GM21576 (cell line): Measurements from ENCODE around the gene PLD6.
"Not testable (repeated sequence)": the region's sequence is repeated elsewhere in the genome, so short reads cannot be mapped to it uniquely, and the experiment has no call there.

ENCODE experiments used
- ATAC-seq: cut with Tn5 transposase; IDR thresholded peaks from one replicate; pipeline ENCODE4 v1.9.1; 2021; ENCODE audit warnings: mild to moderate bottlenecking, moderate library complexity; ENCODE audit not compliant: unreplicated experiment

PLD6 gene

GRCh38 chr17:17159571-17159970 is 46.6 kb downstream of the PLD6 start:
- ATAC-seq, result no peak

- not testable (repeated sequence) for ATAC-seq
Observed at GRCh38 chr17:17158506-17158905, 47.6 kb downstream of the PLD6 start.

GRCh38 chr17:17157041-17157440 is 49.1 kb downstream of the PLD6 start:
- no peak for ATAC-seq

GRCh38 chr17:17156511-17156910 is 49.6 kb downstream of the PLD6 start:
- ATAC-seq, result no peak

GRCh38 chr17:17156107-17156506 is 50.0 kb downstream of the PLD6 start:
- no peak for ATAC-seq

GRCh38 chr17:17155568-17155967 is 50.6 kb downstream of the PLD6 start:
- no peak for ATAC-seq

GRCh38 chr17:17154981-17155380 is 51.2 kb downstream of the PLD6 start:
- no peak for ATAC-seq

- ATAC-seq, result no peak
Observed at GRCh38 chr17:17154556-17154955, 51.6 kb downstream of the PLD6 start.

- no peak for ATAC-seq
Observed at GRCh38 chr17:17153709-17154108, 52.4 kb downstream of the PLD6 start.

GRCh38 chr17:17153071-17153470 is 53.1 kb downstream of the PLD6 start:
- ATAC-seq, result no peak

- ATAC-seq, result no peak
Observed at GRCh38 chr17:17152385-17152784, 53.7 kb downstream of the PLD6 start.

- ATAC-seq, result no peak
Observed at GRCh38 chr17:17151962-17152361, 54.2 kb downstream of the PLD6 start.

GRCh38 chr17:17151541-17151940 is 54.6 kb downstream of the PLD6 start:
- no peak for ATAC-seq

GRCh38 chr17:17151055-17151454 is 55.1 kb downstream of the PLD6 start:
- no peak for ATAC-seq
